PFSK-1 (cell line): ENCODE measurements around the gene PRPF8.

Experiments used
- FOXP2 ChIP-seq: optimal IDR thresholded peaks from 2 replicates; pipeline ENCODE3; 2011; ENCODE audit warnings: borderline replicate concordance, control low read depth, inconsistent platforms; ENCODE audit not compliant: insufficient read depth; ENCODE audit errors: extremely low read length, extremely low read depth
- POLR2AphosphoS5 ChIP-seq: IDR thresholded peaks from 2 replicates; pipeline ENCODE4 v1.6.1; 2012; ENCODE audit warnings: low read depth, mild to moderate bottlenecking, control low read depth, low read length, moderate library complexity
- SIN3A ChIP-seq: IDR thresholded peaks from 2 replicates; pipeline ENCODE4 v1.6.1; 2012; ENCODE audit warnings: mild to moderate bottlenecking, low read length, moderate library complexity, borderline replicate concordance; ENCODE audit not compliant: insufficient read depth
- TAF1 ChIP-seq: IDR thresholded peaks from 2 replicates; pipeline ENCODE4 v1.6.1; 2012; ENCODE audit warnings: low read length, control low read depth, borderline replicate concordance; ENCODE audit not compliant: insufficient read depth
- TF ChIP-seq, protein P1 (sequence below), 2 experiments: IDR thresholded peaks; 2 replicates each; pipeline versions ENCODE4 v1.6.1 to v1.8.0; 2011 to 2012; ENCODE audit warnings: low read depth in 2 of 2, low read length in 2 of 2, control low read depth in 1 of 2, inconsistent platforms in 1 of 2, mild to moderate bottlenecking in 1 of 2, moderate library complexity in 1 of 2; ENCODE audit not compliant: insufficient read depth in 1 of 2

PRPF8 gene

DNA sequence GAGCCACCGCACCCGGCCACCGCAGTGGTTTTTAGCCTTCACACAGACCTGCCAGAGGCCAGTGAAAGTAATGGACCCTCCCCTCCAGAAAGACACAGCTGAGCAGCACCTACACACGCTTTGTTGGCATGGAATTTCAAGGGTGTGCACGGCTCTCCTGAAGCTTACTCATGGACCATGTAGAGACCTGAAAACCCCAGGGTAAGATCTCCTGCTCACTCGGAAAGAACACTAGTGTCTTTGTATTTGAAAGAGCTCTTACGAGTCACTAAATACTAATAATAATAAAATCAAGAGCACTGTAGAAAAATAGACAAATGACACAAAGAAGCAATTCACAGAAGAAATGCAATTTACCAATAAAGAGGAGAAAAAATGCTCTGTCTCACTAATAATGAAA lies 76.0 kb downstream of the PRPF8 start:
- TF ChIP-seq SIN3A, result no peak

DNA sequence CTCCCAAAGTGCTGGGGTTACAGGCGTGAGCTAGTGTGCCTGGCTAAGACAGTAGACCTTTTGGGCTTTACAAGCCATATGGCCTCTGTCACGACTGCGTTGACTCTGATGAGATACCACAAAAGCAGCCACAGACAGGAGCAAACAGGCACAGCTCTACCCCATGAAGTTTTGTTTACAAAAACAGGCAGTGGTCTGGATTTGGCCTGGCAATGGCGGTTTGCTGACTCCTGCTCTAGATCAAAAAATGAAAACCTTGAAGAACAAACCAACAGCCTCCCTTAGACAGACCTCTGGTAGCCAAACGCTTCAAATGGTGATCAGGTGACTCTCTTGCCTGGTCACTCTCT lies 76.7 kb downstream of the PRPF8 start:
- TF ChIP-seq SIN3A (no peak), FOXP2 (no peak), TAF1 (no peak), POLR2AphosphoS5 (no peak)
- TF ChIP-seq, protein P1, sequence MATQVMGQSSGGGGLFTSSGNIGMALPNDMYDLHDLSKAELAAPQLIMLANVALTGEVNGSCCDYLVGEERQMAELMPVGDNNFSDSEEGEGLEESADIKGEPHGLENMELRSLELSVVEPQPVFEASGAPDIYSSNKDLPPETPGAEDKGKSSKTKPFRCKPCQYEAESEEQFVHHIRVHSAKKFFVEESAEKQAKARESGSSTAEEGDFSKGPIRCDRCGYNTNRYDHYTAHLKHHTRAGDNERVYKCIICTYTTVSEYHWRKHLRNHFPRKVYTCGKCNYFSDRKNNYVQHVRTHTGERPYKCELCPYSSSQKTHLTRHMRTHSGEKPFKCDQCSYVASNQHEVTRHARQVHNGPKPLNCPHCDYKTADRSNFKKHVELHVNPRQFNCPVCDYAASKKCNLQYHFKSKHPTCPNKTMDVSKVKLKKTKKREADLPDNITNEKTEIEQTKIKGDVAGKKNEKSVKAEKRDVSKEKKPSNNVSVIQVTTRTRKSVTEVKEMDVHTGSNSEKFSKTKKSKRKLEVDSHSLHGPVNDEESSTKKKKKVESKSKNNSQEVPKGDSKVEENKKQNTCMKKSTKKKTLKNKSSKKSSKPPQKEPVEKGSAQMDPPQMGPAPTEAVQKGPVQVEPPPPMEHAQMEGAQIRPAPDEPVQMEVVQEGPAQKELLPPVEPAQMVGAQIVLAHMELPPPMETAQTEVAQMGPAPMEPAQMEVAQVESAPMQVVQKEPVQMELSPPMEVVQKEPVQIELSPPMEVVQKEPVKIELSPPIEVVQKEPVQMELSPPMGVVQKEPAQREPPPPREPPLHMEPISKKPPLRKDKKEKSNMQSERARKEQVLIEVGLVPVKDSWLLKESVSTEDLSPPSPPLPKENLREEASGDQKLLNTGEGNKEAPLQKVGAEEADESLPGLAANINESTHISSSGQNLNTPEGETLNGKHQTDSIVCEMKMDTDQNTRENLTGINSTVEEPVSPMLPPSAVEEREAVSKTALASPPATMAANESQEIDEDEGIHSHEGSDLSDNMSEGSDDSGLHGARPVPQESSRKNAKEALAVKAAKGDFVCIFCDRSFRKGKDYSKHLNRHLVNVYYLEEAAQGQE (IDR thresholded peaks at IDR 0.05; ENCODE audit: insufficient read depth in 1 of 2, low read depth in 2 of 2, low read length in 2 of 2), result no peak

GRCh38 chr17:1606352-1606985 lies 78.2 kb downstream of the PRPF8 start:
- no peak for TF ChIP-seq SIN3A
- TF ChIP-seq, protein P1 (IDR thresholded peaks at IDR 0.05; ENCODE audit: insufficient read depth in 1 of 2, low read depth in 2 of 2, low read length in 2 of 2), result no peak
- no peak for TF ChIP-seq TAF1
- TF ChIP-seq FOXP2, result no peak
- TF ChIP-seq POLR2AphosphoS5, result no peak

GRCh38 chr17:1605681-1606351 lies 78.9 kb downstream of the PRPF8 start:
- TF ChIP-seq, protein P1 (IDR thresholded peaks at IDR 0.05; ENCODE audit: insufficient read depth in 1 of 2, low read depth in 2 of 2, low read length in 2 of 2), result no peak
- no peak for TF ChIP-seq POLR2AphosphoS5

DNA sequence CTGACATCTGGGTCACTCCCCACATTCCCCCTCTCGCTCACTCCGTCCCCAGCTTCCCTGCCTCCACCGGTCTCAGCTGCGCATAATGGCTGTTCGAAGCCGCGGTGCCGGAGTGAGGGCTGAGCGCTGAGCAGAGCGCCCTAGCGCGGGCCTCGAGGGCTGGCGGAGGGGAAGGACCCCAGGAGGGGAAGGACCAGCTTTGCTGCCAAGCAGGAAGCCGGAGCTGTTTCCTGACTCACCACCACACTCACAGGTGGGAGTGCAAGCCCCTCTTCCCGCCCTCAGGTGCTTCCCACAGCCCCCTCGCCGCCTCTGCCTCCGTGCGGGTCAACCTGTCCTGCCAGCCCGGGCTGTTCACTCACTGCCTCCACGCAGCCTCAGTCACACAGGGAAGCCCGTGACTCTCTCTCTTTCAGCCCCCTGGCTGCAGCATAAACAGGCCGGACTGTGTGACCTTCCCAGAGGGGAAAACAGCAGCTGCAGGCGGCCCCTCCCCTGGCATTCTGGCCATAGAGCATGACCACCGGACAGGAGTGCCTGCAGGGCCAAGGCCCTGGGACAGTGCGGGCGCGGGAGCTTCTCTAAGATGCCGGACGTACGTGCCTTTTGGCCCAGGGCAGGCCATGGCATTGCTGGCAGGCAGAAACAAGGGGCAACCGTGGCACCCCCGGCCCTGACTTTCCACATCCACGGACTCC lies 79.7 kb downstream of the PRPF8 start:
- TF ChIP-seq, protein P1 (IDR thresholded peaks at IDR 0.05; ENCODE audit: insufficient read depth in 1 of 2, low read depth in 2 of 2, low read length in 2 of 2), result no peak
- no peak for TF ChIP-seq FOXP2
- TF ChIP-seq SIN3A, result no peak
- no peak for TF ChIP-seq TAF1
- TF ChIP-seq POLR2AphosphoS5, result no peak
